Measurements from ENCODE around the gene SNTG2. TPM values are rescaled to one million over a fixed set of nuclear protein-coding genes. Genes with fewer than 3 reads are reported as not detected.
A peak's percentile ranks its signal among the peaks of the same experiment; 100 is the strongest.

The SNTG2 gene
- total RNA-seq, 1 experiment from 2014 or later, result 20.5 TPM

- TF ChIP-seq ATF6 (CRISPR knock-in tag; IDR thresholded peaks at IDR 0.05) (no peak), JUN (CRISPR knock-in tag; IDR thresholded peaks at IDR 0.05) (no peak), CBFB (CRISPR knock-in tag; IDR thresholded peaks at IDR 0.05; ENCODE audit: low read depth) (no peak), MYBL2 (CRISPR knock-in tag; IDR thresholded peaks at IDR 0.05) (no peak), ZBTB43 (CRISPR knock-in tag; IDR thresholded peaks at IDR 0.05) (no peak), E2F5 (CRISPR knock-in tag; IDR thresholded peaks at IDR 0.05) (no peak), SMAD3 (CRISPR knock-in tag; IDR thresholded peaks at IDR 0.05; ENCODE audit: borderline replicate concordance) (no peak), NR3C1 (CRISPR knock-in tag; conservative IDR thresholded peaks at IDR 0.05; ENCODE audit: low read depth) (no peak), ZNF263 (CRISPR knock-in tag; IDR thresholded peaks at IDR 0.05; ENCODE audit: low read depth) (no peak), GRHL2 (CRISPR knock-in tag; IDR thresholded peaks at IDR 0.05; ENCODE audit: insufficient replicate concordance, severe bottlenecking) (no peak), PRRX2 (CRISPR knock-in tag; IDR thresholded peaks at IDR 0.05) (no peak), STAT6 (CRISPR knock-in tag; conservative IDR thresholded peaks at IDR 0.05; ENCODE audit: low read depth) (no peak)
These were observed 294.5 kb downstream of the SNTG2 start (continued) for GRCh38 chr2:1245193-1245592.

GRCh38 chr2:1246239-1246638 lies 295.6 kb downstream of the SNTG2 start:
- Mint-ChIP-seq H3K36me3 (no peaks in the 10 kb centered on the region), H3K27me3 (ENCODE audit: low read depth) (no peaks in the 10 kb centered on the region)
- ATAC-seq, result peak; percentile 74; the same call in 1 of the 2 replicates
- no peak for TF ChIP-seq ZNF671 (CRISPR knock-in tag; IDR thresholded peaks at IDR 0.05)
- TF ChIP-seq KAT7 (CRISPR knock-in tag; IDR thresholded peaks at IDR 0.05; ENCODE audit: borderline replicate concordance), result no peak
- TF ChIP-seq ETV6 (CRISPR knock-in tag; IDR thresholded peaks at IDR 0.05), result no peak
- TF ChIP-seq ZNF396 (CRISPR knock-in tag; IDR thresholded peaks at IDR 0.05; ENCODE audit: borderline replicate concordance), result no peak
- no peak for TF ChIP-seq ARID4B (CRISPR knock-in tag; IDR thresholded peaks at IDR 0.05; ENCODE audit: borderline replicate concordance)
- no peak for TF ChIP-seq FOXK1 (CRISPR knock-in tag; IDR thresholded peaks at IDR 0.05)
- no peak for TF ChIP-seq NR2C2 (CRISPR knock-in tag; IDR thresholded peaks at IDR 0.05)
- TF ChIP-seq MYBL2 (CRISPR knock-in tag; IDR thresholded peaks at IDR 0.05), result no peak
- TF ChIP-seq ZSCAN18 (CRISPR knock-in tag; IDR thresholded peaks at IDR 0.05), result no peak
- TF ChIP-seq HMGXB4 (CRISPR knock-in tag; IDR thresholded peaks at IDR 0.05), result no peak
- TF ChIP-seq ZNF317 (CRISPR knock-in tag; IDR thresholded peaks at IDR 0.05; ENCODE audit: borderline replicate concordance, low read depth), result no peak
- no peak for TF ChIP-seq CBFB (CRISPR knock-in tag; IDR thresholded peaks at IDR 0.05; ENCODE audit: low read depth)
- TF ChIP-seq SMAD3 (CRISPR knock-in tag; IDR thresholded peaks at IDR 0.05; ENCODE audit: borderline replicate concordance), result no peak

More at GRCh38 chr2:1246239-1246638, 295.6 kb downstream of the SNTG2 start:
- ChIA-PET POLR2A (no interaction called here), CTCF (interaction anchor here (1.0 to 2.6 kb wide), 8 partner anchors 11 to 379 kb away, joined by 3 to 9 read pairs (median 7); no protein-coding TSS in a partner anchor)
- Mint-ChIP-seq H3K4me1 (peaks cover 3% of the 10 kb centered on the region; the same call in 1 of the 2 replicates), H3K27ac (no peak overlapping the region), H3K9me3 (no peaks in the 10 kb centered on the region), H3K4me3 (no peak overlapping the region)
- DNase-seq (ENCODE audit: low spot score), result no peak
